Lower lobe of right lung (tissue), 2 donors: ENCODE measurements around the gene TECR. TPM values are rescaled to one million over a fixed set of nuclear protein-coding genes. Genes with fewer than 3 reads are reported as not detected.

ENCODE experiments used
- ATAC-seq, 2 donors: fragments of 200-7000 bp; cut with Tn5 transposase; one replicate each; pipeline ENCODE4 v1.9.1; 2020 to 2022; ENCODE audit warnings: mild to moderate bottlenecking in 2 of 2, moderate library complexity in 2 of 2
- DNase-seq: peaks from one replicate; pipeline ENCODE4 v3.0.0-alpha.2; 2020
- H3K27ac ChIP-seq: fragments of 200-600 bp; one replicate; pipeline ENCODE4 v1.8.0; 2022
- H3K27me3 ChIP-seq: fragments of 200-600 bp; one replicate; pipeline ENCODE4 v1.8.0; 2022; ENCODE audit warnings: low read depth
- H3K36me3 ChIP-seq: fragments of 200-600 bp; one replicate; pipeline ENCODE4 v1.8.0; 2022; ENCODE audit warnings: mild to moderate bottlenecking
- H3K4me1 ChIP-seq: fragments of 200-600 bp; one replicate; pipeline ENCODE4 v1.8.0; 2022
- H3K4me3 ChIP-seq: fragments of 200-600 bp; one replicate; pipeline ENCODE4 v1.8.0; 2022; ENCODE audit warnings: mild to moderate bottlenecking
- H3K9me3 ChIP-seq: fragments of 200-600 bp; one replicate; pipeline ENCODE4 v1.8.0; 2022
- CTCF ChIP-seq: fragments of 200-600 bp; IDR thresholded peaks from one replicate; pipeline ENCODE4 v1.8.0; 2022; ENCODE audit warnings: antibody characterized with exemption, mild to moderate bottlenecking
- intact Hi-C: fragments of 100-400 bp; cut with DNase I; formaldehyde crosslinking; loops from one replicate; pipeline ENCODE4 v1.11.0; 2022
- long read RNA-seq: library from polyadenylated mRNA; unstranded; transcript quantifications from one replicate; pipeline ENCODE4 v2.0.0, GENCODE V29; 2021
- total RNA-seq: library from RNA; stranded (reverse); fragmentation: NEBNext Ultra II Directional; extraction: Animal tissue kit (Norgen Biotek cat#: 25700); gene quantifications from one replicate; pipeline ENCODE4 v1.2.1, GENCODE V29; 2021
- donor health status: DM: no; HTN: yes; CAD: no; lungs with severe emphysema.

TECR gene
- total RNA-seq: 127 TPM
- long read RNA-seq, transcript TECR-201 (13 exons, 1,171 nt): major isoform, 73 of 166 reads
- long read RNA-seq, partial matches to known transcripts: 79 of 166 reads
- long read RNA-seq, other reads (novel, unspliced or antisense): 7 of 166 reads

GRCh38 chr19:14529254-14530004, at the start of gene TECR:
TECR (plus strand) TSS chr19:14529594; CDS start chr19:14529697, 103 bp downstream.
- intact Hi-C loops: no loop called here
- Histone ChIP-seq H3K4me3 (peak within 1 kb of the TSS; percentile 83), H3K9me3 (no peaks in the 10 kb centered on the region), H3K4me1 (peaks cover 23% of the 10 kb centered on the region), H3K36me3 (no peaks in the 10 kb centered on the region), H3K27ac (peak within 1 kb of the TSS; percentile 93), H3K27me3 (no peaks in the 10 kb centered on the region)
- DNase-seq: peak; percentile 100
- peak; percentile 98 to 99 for ATAC-seq
- peak; percentile 4 for TF ChIP-seq CTCF

DNA sequence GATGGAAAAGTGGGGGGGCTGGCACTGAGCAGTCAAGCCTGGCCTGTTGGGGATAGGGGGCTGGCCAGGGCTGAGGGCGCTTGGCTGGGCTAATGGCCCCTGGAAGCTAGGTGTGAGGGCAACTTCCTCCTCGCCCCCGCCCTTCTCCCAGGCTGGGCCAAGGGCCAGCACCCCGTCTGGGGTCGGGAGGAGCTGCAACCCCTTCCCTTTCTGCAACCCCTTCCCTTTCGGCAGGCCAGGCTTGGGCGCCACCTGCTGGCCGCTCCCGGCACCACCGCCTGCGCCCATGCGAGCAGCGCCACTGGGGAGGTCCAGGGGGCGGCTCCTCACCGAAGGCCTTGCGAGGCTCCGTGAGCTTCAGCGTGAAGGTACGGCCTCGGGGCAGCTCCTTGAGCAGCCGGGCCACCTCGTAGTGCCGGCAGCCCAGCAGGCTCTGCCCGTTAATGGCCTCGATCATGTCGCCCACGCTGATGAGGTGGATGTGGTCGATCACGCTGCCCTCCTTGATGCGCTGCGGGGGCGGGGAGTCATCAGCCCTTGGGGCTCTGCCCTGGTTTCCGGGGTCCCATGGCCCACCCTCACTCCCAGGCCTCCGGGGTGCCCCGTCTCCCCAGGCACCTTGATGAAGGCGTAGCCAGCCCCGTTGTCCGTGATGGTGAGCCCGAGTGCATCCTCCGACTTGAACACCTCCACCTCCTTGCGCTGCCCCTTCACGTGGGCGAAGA, 49.3 kb upstream of the TECR start:
- ATAC-seq: peak; percentile 34 to 39
- no peak overlapping the region for H3K27ac ChIP-seq
- H3K4me1 ChIP-seq: peaks cover 24% of the 10 kb centered on the region
- peaks cover 66% of the 10 kb centered on the region for H3K36me3 ChIP-seq
- H3K4me3 ChIP-seq: no peak overlapping the region
- peak; percentile 67 for DNase-seq
- TF ChIP-seq CTCF: peak; percentile 93
- no peaks in the 10 kb centered on the region for H3K9me3 ChIP-seq
- peaks cover 2% of the 10 kb centered on the region for H3K27me3 ChIP-seq
- intact Hi-C loops: no loop called here

GRCh38 chr19:14480700-14481079, 48.7 kb upstream of the TECR start:
- H3K4me1 ChIP-seq: peaks cover 18% of the 10 kb centered on the region
- DNase-seq (no peak), ATAC-seq (no peak)
- intact Hi-C loops: no loop called here
- H3K9me3 ChIP-seq: no peaks in the 10 kb centered on the region
- no peaks in the 10 kb centered on the region for H3K27me3 ChIP-seq
- H3K27ac ChIP-seq: no peak overlapping the region
- no peak overlapping the region for H3K4me3 ChIP-seq
- peaks cover 66% of the 10 kb centered on the region for H3K36me3 ChIP-seq
- TF ChIP-seq CTCF: no peak

DNA sequence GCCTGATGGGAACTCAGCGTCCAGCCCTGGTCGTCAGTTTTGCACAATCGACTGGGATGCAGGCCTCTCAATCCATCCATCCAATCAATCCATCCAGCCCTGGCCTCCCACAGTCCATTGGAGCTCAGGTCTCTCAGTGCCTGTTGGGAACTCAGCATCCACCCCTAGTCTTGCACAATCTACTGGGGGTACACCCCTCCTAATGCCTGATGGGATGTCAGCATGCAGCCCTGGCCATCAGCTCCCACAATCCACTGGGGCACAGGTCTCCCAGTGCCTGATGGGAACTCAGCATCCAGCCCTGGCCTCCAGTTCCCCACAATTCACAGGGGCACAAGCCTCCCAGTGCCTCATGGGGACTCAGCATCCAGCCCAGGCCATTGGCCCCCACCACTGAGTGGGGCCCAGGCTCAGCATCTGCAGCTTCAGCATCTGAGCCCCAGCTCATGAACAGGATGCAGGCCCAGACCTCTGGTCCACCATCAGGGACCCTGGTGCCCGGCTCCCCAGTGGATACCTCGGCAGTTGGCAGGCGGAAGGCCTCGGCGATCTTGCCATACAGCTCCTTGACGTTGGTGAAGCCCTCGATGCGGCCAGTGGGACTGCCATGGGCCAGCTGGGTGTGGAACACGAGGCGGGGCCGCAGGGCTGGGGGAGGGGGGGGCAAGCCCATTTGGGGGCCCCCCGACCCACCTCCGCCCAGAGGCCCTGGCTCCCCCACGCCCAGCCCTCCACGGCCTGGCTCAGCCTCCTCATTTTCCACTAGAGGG, 47.0 kb upstream of the TECR start:
- intact Hi-C loops: no loop called here
- H3K4me3 ChIP-seq: no peak overlapping the region
- TF ChIP-seq CTCF: no peak
- H3K36me3 ChIP-seq: peaks cover 63% of the 10 kb centered on the region
- H3K27me3 ChIP-seq: no peaks in the 10 kb centered on the region
- H3K4me1 ChIP-seq: peaks cover 10% of the 10 kb centered on the region
- DNase-seq: no peak
- ATAC-seq: no peak
- no peak overlapping the region for H3K27ac ChIP-seq
- H3K9me3 ChIP-seq: no peaks in the 10 kb centered on the region

- no peak overlapping the region for H3K4me3 ChIP-seq
- H3K4me1 ChIP-seq: no peaks in the 10 kb centered on the region
- ATAC-seq: no peak
- no peak for TF ChIP-seq CTCF
- no peaks in the 10 kb centered on the region for H3K9me3 ChIP-seq
- H3K27ac ChIP-seq: no peak overlapping the region
- intact Hi-C loops: no loop called here
- no peak for DNase-seq
- H3K36me3 ChIP-seq: peaks cover 58% of the 10 kb centered on the region
- no peaks in the 10 kb centered on the region for H3K27me3 ChIP-seq
These were observed 41.8 kb upstream of the TECR start for GRCh38 chr19:14487370-14488125.
